K562 (cell line): ENCODE data around the gene RBM25.

Experiments
- ATF6 ChIP-seq: sonication (generic); formaldehyde crosslinking; IDR thresholded peaks from 2 replicates; pipeline ENCODE4 v1.4.0; 2020; ENCODE audit warnings: mild to moderate bottlenecking, missing genetic modification reagents
- CTCF ChIP-seq, 3 experiments: IDR thresholded peaks in 2 of 3; conservative IDR thresholded peaks in 1 of 3; 2 replicates each; pipeline ENCODE4 v1.5.1; 2011 to 2012; ENCODE audit warnings: low read length in 3 of 3, mild to moderate bottlenecking in 3 of 3, control low read depth in 2 of 3, improper control_type of control experiment in 1 of 3, inconsistent platforms in 1 of 3, low read depth in 1 of 3, mixed read lengths in 1 of 3, moderate library complexity in 1 of 3; ENCODE audit not compliant: insufficient read depth in 2 of 3

- TF ChIP-seq CTCF (IDR thresholded peaks at IDR 0.05 in 2 of 3, conservative IDR thresholded peaks at IDR 0.05 in 1 of 3; ENCODE audit: insufficient read depth in 2 of 3, low read depth in 1 of 3, low read length in 3 of 3) (no peak), ATF6 (no peak)
Measured at GRCh38 chr14:73125746-73126145, 67.4 kb downstream of the RBM25 start.
